Uterus (tissue), 4 donors: ENCODE data around the gene MAD2L2. TPM values are rescaled to one million over a fixed set of nuclear protein-coding genes. Genes with fewer than 3 reads are reported as not detected.

Experiments
- DNase-seq, 2 donors: peaks; one replicate each; pipeline ENCODE4 v3.0.0-alpha.2; 2019 to 2020
- H3K27ac ChIP-seq, 2 donors: fragments of 200-600 bp; sonication (generic); 1 replicate in 1 of 2; 2 replicates in 1 of 2; pipeline ENCODE4 v1.5.1; 2016 to 2018
- H3K27me3 ChIP-seq, 2 donors: fragments of 200-600 bp; sonication (generic); one replicate each; pipeline ENCODE4 v1.5.1; 2018 to 2019; ENCODE audit warnings: control low read depth in 1 of 2
- H3K36me3 ChIP-seq, 2 donors: fragments of 200-600 bp; sonication (generic); one replicate each; pipeline ENCODE4 v1.5.1; 2019; ENCODE audit warnings: control low read depth in 1 of 2
- H3K4me1 ChIP-seq, 2 donors: fragments of 200-600 bp; sonication (generic); one replicate each; pipeline ENCODE4 v1.5.1; 2018 to 2019; ENCODE audit warnings: control low read depth in 1 of 2
- H3K4me3 ChIP-seq, 2 donors: fragments of 200-600 bp; sonication (generic); 1 replicate in 1 of 2; 2 replicates in 1 of 2; pipeline ENCODE4 v1.5.1; 2018 to 2019; ENCODE audit warnings: mild to moderate bottlenecking in 1 of 2
- H3K9me3 ChIP-seq, 2 donors: fragments of 200-600 bp; sonication (generic); one replicate each; pipeline ENCODE4 v1.5.1; 2019; ENCODE audit warnings: control low read depth in 1 of 2
- CTCF ChIP-seq, 4 experiments: fragments of 200-600 bp in 2 of 4; fragments of 450-650 bp in 2 of 4; sonication (generic) in 2 of 4; IDR thresholded peaks; one replicate each; pipeline ENCODE4 v1.5.1; 2016 to 2019; ENCODE audit warnings: antibody characterized with exemption in 4 of 4, mild to moderate bottlenecking in 2 of 4, moderate library complexity in 1 of 4
- POLR2A ChIP-seq, 2 donors: fragments of 450-650 bp; IDR thresholded peaks; one replicate each; pipeline ENCODE4 v1.6.1; 2016; ENCODE audit warnings: antibody characterized with exemption in 2 of 2, mild to moderate bottlenecking in 1 of 2, moderate library complexity in 1 of 2
- intact Hi-C: fragments of 100-400 bp; cut with DNase I; formaldehyde crosslinking; loops from one replicate; pipeline ENCODE4 v1.15.1; 2023; ENCODE audit warnings: low total_unique reads
- total RNA-seq, 4 donors: library from RNA; depleted of rRNA in 3 of 4; stranded (reverse); fragments of >200 nt in 3 of 4; gene quantifications; one replicate each; pipeline versions ENCODE4 v1.1.0 to v1.2.4, GENCODE V29; 2014 to 2023
- donor health status: DM: yes; HTN: yes; CAD: no.

MAD2L2 gene
- total RNA-seq, 4 donors from 2014 or later = 24.3 to 66.2 (median 34.6) TPM

- Histone ChIP-seq H3K4me1 (no peaks in the 10 kb centered on the region), H3K4me3 (no peak overlapping the region), H3K27me3 (no peaks in the 10 kb centered on the region), H3K27ac (no peak overlapping the region), H3K9me3 (no peaks in the 10 kb centered on the region), H3K36me3 (no peaks in the 10 kb centered on the region)
- TF ChIP-seq CTCF (IDR thresholded peaks at IDR 0.05) (no peak), POLR2A (IDR thresholded peaks at IDR 0.05) (no peak)
- intact Hi-C loops = no loop called here
- no peak for DNase-seq
These were observed 1.9 kb upstream of the MAD2L2 start for GRCh38 chr1:11682799-11683198.

- no peak for TF ChIP-seq CTCF (IDR thresholded peaks at IDR 0.05)
- no peak for TF ChIP-seq POLR2A (IDR thresholded peaks at IDR 0.05)
- no peaks in the 10 kb centered on the region for H3K9me3 ChIP-seq
- no peak overlapping the region for H3K27ac ChIP-seq
- H3K36me3 ChIP-seq = no peaks in the 10 kb centered on the region
- no peak for DNase-seq
- H3K4me1 ChIP-seq = no peaks in the 10 kb centered on the region
- no peaks in the 10 kb centered on the region for H3K27me3 ChIP-seq
- intact Hi-C loops = no loop called here
- no peak overlapping the region for H3K4me3 ChIP-seq
These were observed 1.4 kb upstream of the MAD2L2 start for GRCh38 chr1:11682287-11682771.

GRCh38 chr1:11680270-11681070 is 478 bp downstream of the MAD2L2 start:
- intact Hi-C loops = no loop called here
- Histone ChIP-seq H3K9me3 (no peaks in the 10 kb centered on the region), H3K4me1 (no peaks in the 10 kb centered on the region), H3K27me3 (no peaks in the 10 kb centered on the region), H3K27ac (peak overlapping the region; percentile 79 to 87), H3K36me3 (no peaks in the 10 kb centered on the region), H3K4me3 (peak overlapping the region; percentile 63 to 85)
- TF ChIP-seq CTCF (IDR thresholded peaks at IDR 0.05) = no peak
- TF ChIP-seq POLR2A (IDR thresholded peaks at IDR 0.05) = no peak
- peak in 1 of 2 donors; percentile 30 for DNase-seq

GRCh38 chr1:11678442-11678841 is 2.5 kb downstream of the MAD2L2 start:
- no peak overlapping the region for H3K27ac ChIP-seq
- no peaks in the 10 kb centered on the region for H3K9me3 ChIP-seq
- H3K4me3 ChIP-seq = no peak overlapping the region
- intact Hi-C loops = no loop called here
- no peak for DNase-seq
- H3K27me3 ChIP-seq = no peaks in the 10 kb centered on the region
- TF ChIP-seq CTCF (IDR thresholded peaks at IDR 0.05) (no peak), POLR2A (IDR thresholded peaks at IDR 0.05) (no peak)
- H3K4me1 ChIP-seq = no peaks in the 10 kb centered on the region
- H3K36me3 ChIP-seq = no peaks in the 10 kb centered on the region

- intact Hi-C loops = no loop called here
- Histone ChIP-seq H3K36me3 (no peaks in the 10 kb centered on the region), H3K4me3 (no peak overlapping the region), H3K27me3 (no peaks in the 10 kb centered on the region), H3K4me1 (no peaks in the 10 kb centered on the region), H3K27ac (no peak overlapping the region), H3K9me3 (no peaks in the 10 kb centered on the region)
- DNase-seq = no peak
- TF ChIP-seq CTCF (IDR thresholded peaks at IDR 0.05) = no peak
These were observed 4.4 kb downstream of the MAD2L2 start for GRCh38 chr1:11676386-11677103.
